IMR-90 (cell line): ENCODE measurements around the gene TTLL4.

Source experiments
- CEBPB ChIP-seq: IDR thresholded peaks from 2 replicates; pipeline ENCODE4 v1.6.1; 2012; ENCODE audit warnings: low read depth, low read length, improper control_type of control experiment
- CHD1 ChIP-seq: IDR thresholded peaks from 2 replicates; pipeline ENCODE4 v1.6.1; 2012; ENCODE audit warnings: low read depth, low read length, improper control_type of control experiment
- FOS ChIP-seq: fragments of 150-350 bp; IDR thresholded peaks from 2 replicates; pipeline ENCODE4 v1.6.1; 2016; ENCODE audit warnings: low read depth, low read length
- MAFK ChIP-seq: IDR thresholded peaks from 2 replicates; pipeline ENCODE4 v1.6.1; 2012; ENCODE audit warnings: low read depth, low read length, improper control_type of control experiment
- POLR2A ChIP-seq: IDR thresholded peaks from 2 replicates; pipeline ENCODE4 v1.6.1; 2012; ENCODE audit warnings: mild to moderate bottlenecking, low read depth, low read length
- RAD21 ChIP-seq: IDR thresholded peaks from 2 replicates; pipeline ENCODE4 v1.6.1; 2012; ENCODE audit warnings: low read length, improper control_type of control experiment
- RFX5 ChIP-seq: IDR thresholded peaks from 2 replicates; pipeline ENCODE4 v1.8.0; 2012; ENCODE audit warnings: low read depth, mild to moderate bottlenecking, low read length, moderate library complexity
- TF ChIP-seq, protein P1 (sequence below): conservative IDR thresholded peaks from 2 replicates; pipeline ENCODE4 v1.5.1; 2012; ENCODE audit warnings: mild to moderate bottlenecking, low read depth, low read length, improper control_type of control experiment
- TF ChIP-seq, protein P2 (sequence below): fragments of 150-350 bp; IDR thresholded peaks from 2 replicates; pipeline ENCODE4 v1.6.1; 2016; ENCODE audit warnings: low read depth, mild to moderate bottlenecking, low read length, moderate library complexity, borderline replicate concordance
- TF ChIP-seq, protein P3 (sequence below): fragments of 150-350 bp; IDR thresholded peaks from 2 replicates; pipeline ENCODE4 v1.6.1; 2017; ENCODE audit warnings: mild to moderate bottlenecking, antibody characterized with exemption, low read length, low read depth

DNA sequence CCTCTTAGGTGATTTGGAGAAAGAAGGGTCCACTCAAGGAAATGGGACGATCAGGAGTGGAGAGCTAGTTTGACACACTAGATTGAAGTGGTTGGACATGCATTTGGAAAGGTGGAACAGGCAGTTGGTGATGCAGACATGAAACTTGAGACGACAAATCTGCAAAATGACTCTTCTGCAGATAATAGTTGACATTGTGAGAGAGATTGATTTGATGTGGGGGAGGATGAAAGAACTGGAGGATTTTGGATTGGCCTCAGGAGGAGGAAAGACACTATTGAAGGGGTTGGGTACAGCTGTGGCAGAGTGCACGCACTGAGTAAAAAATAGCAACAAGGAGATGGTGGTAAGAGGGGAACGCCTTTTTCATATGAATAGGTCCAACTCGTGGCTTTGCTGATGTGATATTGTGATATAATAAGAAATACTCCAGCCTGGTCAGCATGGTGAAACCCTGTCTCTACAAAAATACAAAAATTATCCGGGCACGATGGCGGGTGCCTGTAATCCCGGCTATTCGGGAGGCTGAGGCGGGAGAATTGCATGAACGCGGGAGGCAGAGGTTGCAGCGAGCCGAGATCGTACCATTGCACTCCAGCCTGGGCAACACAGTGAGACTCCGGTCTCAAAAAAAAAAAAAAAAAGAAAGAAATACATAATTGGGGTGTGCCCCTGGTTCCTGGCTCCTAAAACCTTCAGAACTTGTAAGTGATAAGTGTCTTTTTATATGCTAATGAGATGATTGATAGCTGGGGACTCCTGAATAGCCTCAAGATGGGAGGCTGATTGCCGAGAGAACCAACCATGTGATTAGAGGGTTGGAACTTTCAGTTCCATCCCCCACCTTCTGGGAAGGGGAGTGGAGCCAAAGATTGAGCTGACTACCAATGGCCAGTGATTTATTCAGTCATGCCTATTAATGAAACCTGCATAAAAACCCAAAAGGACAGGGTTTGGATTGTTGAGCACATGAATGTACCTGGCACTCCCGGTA is 9.7 kb downstream of the TTLL4 start:
- TF ChIP-seq, protein P1, sequence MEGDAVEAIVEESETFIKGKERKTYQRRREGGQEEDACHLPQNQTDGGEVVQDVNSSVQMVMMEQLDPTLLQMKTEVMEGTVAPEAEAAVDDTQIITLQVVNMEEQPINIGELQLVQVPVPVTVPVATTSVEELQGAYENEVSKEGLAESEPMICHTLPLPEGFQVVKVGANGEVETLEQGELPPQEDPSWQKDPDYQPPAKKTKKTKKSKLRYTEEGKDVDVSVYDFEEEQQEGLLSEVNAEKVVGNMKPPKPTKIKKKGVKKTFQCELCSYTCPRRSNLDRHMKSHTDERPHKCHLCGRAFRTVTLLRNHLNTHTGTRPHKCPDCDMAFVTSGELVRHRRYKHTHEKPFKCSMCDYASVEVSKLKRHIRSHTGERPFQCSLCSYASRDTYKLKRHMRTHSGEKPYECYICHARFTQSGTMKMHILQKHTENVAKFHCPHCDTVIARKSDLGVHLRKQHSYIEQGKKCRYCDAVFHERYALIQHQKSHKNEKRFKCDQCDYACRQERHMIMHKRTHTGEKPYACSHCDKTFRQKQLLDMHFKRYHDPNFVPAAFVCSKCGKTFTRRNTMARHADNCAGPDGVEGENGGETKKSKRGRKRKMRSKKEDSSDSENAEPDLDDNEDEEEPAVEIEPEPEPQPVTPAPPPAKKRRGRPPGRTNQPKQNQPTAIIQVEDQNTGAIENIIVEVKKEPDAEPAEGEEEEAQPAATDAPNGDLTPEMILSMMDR: no peak
- no peak for TF ChIP-seq CHD1
- TF ChIP-seq RAD21: no peak
- TF ChIP-seq RFX5: no peak
- TF ChIP-seq, protein P2, sequence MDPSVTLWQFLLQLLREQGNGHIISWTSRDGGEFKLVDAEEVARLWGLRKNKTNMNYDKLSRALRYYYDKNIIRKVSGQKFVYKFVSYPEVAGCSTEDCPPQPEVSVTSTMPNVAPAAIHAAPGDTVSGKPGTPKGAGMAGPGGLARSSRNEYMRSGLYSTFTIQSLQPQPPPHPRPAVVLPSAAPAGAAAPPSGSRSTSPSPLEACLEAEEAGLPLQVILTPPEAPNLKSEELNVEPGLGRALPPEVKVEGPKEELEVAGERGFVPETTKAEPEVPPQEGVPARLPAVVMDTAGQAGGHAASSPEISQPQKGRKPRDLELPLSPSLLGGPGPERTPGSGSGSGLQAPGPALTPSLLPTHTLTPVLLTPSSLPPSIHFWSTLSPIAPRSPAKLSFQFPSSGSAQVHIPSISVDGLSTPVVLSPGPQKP: no peak
- no peak for TF ChIP-seq POLR2A
- TF ChIP-seq MAFK: no peak
- no peak for TF ChIP-seq CEBPB
- no peak for TF ChIP-seq FOS
- TF ChIP-seq, protein P3, sequence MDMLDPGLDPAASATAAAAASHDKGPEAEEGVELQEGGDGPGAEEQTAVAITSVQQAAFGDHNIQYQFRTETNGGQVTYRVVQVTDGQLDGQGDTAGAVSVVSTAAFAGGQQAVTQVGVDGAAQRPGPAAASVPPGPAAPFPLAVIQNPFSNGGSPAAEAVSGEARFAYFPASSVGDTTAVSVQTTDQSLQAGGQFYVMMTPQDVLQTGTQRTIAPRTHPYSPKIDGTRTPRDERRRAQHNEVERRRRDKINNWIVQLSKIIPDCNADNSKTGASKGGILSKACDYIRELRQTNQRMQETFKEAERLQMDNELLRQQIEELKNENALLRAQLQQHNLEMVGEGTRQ: no peak
